HG03159 (cell line): Measurements from ENCODE around the gene DNPH1.

Experiments used
- ATAC-seq: cut with Tn5 transposase; IDR thresholded peaks from one replicate; pipeline ENCODE4 v1.9.1; 2021; ENCODE audit warnings: mild to moderate bottlenecking, moderate library complexity; ENCODE audit not compliant: unreplicated experiment

DNPH1 gene

DNA sequence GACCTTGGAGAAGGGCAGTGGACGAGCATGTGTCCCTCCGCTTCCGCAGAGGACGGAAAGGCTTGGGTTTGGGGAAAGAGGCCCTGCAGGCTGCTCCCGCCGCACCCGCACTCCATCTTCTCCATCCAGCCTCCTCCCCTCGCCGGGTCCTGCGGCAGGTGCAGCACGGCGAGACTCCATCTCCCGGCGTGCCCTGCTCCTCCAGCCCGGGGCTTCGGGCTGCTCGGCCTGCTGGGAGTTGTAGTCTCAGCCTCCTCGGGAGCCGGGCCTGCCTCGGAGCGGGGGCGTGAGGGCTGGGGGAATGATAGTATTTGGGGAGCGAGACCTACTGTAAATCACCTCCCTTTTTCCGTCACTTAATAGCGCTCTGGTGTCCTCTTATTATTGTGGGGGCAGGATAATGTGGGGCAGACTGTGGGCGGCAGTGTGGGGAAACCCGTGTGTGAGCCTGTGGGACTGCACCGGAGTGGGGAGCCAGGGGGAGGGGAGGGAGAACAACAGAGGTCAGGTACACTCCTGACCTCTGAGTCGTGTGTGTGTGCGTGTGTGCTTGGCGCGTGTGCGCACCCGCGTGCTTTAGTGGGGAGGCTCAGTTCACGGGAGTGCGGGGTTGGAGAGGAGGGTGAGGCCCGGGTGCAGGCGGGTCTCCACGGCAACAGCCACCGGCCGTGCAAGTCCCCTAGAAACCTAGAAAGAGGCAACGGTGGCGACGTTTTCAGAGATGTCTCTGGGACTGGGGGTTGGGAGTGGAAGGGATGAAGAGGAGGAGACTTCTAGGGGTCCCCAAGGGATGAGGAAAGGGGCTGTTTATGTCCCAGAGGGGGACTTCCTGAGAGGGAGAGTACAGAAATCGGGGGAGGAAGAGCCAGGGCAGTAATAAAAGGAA is 18.1 kb upstream of the DNPH1 start:
- peak; percentile 89 for ATAC-seq

DNA sequence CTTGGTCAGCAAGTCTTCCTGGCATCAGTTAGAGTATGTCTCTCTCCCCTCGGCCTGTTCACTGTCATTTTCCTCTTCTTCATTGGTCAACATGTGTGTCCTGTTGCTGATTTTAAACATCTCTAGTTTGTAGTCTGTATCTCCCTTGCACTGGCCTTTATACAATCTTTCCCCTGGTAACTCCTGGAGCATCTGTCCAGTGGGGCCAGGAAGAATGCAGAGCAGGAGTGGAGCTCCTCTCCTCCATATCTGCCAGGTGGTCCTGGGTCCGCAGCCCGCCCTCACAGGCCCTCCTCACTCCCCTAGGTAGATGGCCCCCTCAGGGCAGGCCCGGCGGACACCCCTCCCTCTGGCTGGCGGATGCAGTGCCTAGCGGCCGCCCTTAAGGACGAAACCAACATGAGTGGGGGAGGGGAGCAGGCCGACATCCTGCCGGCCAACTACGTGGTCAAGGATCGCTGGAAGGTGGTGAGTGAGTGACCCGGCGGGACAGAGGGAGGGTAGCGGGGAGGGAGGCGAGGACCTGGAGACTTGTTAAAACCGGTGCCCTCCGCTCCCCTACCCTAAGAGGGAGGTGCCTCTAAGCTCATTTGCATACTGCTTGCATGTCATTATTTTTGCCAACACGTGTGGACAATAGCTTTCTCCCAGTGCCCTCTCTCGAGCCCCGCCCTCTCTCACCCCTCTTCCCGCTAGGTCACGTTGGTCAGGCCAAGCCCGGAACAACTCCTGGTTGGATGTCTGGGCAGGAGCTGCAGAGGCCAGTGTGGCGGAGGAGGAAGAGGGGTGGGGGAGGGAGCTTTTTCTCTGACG is 17.2 kb upstream of the DNPH1 start:
- ATAC-seq, result peak; percentile 34

DNA sequence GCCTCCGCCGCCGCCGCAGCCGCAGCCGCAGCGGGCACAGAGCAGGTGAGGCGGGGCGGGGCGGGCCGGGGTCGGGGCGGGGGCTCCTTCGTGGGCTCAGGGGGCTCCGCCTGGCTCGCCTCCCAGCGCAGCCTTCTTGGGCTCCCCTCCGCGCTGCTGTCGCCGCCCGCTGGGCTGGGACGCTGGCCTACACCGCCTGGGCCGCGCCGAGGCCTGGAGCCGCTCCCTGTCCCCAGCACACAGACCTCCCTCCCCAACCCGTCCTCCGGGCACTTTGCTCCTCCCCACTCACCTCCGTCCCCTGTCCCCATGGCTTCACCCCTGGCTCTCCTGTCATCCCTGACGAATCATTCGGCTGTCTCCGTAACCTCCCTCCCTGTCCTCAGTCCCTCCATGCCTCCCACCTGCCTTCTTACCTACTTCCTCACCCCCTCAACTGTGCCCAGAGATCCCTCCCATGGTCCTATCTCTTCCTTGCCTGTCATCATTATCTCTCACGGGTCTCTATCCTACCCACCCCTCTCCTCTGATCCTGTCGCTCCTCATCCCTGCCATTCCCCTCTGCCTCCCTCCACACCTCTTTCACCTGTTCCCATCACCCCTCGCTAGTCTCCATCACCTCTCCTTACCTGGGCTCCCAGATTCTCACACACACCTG is 14.5 kb upstream of the DNPH1 start:
- no peak for ATAC-seq

DNA sequence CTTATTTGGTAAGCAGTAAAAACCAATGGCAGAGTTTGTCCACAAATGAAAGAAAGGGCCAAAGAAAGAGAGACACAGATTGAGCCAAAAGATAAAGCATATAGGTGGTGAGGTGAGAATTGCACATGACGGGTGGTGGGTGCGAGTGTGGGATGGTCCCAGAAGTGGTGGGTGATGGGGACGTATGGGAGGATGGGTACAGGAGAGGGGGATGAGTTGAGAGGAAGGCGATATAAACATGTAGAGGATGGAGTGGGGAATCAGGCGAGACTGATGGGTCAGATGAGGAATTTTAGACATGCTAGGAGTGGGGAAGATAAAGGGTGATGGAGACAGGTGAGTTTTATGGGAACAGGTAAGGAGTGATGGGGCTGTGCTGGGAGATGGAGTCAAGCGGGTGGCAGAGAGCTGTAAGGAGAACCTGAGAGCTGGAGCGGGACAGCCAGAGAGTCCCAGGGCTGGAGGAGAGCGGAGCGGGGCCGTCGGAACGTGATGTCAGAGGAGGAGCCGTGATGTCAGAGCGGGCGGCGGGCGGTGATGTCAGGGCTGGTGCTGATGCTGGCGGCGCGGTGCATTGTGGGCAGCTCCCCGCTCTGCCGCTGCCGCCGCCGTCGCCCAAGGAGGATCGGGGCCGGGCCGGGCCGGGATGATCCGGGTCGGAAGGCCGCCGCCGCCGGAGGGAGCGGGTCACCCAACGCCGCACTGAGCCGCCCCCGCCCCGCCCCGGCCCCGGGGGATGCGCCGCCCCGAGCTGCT is 13.8 kb upstream of the DNPH1 start, which contains the start of gene TTBK1:
Gene TTBK1, plus strand, starts transcription at position 574 of the 756 bp plus-strand sequence. CDS start 3,180 bp downstream, outside the sequence.
- no peak for ATAC-seq

DNA sequence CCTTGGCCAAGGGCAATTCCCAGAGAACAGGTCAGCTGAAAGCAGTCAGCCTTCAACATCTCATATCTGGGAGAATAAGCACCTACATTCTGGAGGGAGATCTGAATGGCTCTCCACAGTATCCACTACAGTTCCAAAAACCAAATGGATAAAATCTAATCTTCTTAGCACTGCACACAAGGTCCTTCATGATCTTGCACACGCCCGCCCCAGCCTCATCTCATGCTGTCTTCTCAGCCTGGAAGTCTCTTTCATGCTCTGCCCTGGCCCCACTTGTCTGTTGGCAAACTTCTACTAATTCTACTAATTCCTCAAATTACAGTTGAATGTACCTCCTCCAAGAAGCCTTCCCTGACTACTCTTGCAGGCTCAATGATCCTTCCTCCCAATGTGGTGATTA is 12.2 kb upstream of the DNPH1 start:
- ATAC-seq, result no peak

DNA sequence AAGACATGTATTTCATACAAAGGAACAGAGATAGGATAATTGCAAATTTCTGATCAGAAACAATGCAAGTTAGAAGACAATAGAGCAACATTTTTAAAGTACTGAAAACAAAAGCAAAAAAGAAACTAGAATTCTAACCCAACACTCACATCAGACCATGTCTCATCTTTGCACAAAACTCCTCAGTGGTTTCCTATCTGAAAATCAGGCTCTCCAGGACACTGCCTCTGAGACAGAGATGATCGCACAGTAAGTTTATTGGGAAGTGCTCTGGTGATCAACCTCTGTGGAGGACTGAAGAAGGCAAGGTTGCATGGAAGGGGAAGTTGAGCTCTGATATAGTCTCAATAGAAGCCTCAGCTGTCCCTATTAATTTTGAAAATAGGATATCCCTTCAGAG is 11.7 kb upstream of the DNPH1 start:
- no peak for ATAC-seq

DNA sequence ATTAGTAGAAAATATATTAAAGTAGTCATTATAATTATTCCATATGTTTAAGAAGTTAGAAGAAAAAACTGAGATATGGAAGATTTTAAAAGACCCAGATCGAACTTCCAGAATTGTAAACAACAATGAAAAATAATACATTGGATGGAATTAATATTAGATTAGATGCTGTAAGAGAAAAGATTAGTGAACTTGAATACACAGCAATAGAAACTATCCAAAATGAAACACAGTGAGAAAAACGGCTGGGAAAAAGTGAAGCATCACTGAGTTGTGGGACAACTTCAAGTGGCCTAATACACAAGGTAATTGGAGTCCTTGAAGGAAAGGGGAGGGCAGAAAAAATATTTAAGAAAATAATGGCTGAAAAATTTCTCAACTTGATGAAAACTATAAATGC is 9.8 kb upstream of the DNPH1 start:
- ATAC-seq, result no peak

DNA sequence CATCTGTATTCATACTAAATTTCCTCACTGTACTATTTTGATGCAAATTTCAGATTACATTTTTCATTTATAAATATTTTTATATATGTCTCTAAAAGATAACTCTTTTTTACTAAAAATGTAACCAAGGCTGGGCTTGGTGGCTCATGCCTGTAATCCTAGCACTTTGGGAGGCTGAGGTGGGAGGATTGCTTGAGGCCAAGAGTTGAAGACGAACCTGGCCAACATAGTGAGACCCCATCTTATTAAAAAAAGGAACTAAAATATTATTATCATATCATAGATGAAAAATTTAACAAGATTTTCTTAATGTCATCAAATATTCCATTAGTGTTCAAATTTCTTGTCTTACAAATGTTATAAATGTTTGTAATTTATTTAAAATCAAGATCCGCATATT is 6.6 kb upstream of the DNPH1 start:
- no peak for ATAC-seq

DNA sequence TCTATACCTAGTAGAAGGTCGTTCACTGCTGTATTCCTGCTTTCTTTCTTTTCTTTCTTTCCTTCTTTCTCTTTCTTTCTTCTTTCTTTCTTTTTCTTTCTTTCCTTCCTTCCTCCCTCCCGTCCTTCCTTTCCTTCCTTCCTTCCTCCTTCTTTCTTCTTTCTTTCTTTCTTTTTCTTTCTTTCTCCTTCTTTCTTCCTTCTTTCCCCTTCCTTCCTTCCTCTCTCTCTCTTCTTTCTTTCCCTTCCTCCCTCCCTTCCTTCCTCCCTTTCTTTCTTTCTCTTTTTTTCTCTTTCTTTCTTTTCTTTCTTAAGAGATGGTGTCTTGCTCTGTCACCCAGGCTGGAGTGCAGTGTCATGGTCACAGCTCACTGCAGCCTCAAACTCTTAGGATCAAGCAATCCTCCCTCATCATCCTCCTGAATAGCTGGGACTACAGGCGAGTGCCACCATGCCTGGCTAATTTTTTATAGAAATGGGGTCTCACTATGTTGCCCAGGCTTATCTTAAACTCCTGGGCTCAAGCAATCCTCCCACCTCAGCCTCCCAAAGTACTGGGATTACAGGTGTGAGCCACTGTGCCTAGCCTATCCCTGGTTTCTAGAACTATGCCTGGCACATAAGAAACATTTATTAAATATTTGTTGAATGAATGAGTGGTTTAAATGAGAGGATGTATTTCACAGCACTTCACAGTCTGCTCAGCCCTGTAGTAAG is 2.6 kb upstream of the DNPH1 start:
- ATAC-seq, result no peak

DNA sequence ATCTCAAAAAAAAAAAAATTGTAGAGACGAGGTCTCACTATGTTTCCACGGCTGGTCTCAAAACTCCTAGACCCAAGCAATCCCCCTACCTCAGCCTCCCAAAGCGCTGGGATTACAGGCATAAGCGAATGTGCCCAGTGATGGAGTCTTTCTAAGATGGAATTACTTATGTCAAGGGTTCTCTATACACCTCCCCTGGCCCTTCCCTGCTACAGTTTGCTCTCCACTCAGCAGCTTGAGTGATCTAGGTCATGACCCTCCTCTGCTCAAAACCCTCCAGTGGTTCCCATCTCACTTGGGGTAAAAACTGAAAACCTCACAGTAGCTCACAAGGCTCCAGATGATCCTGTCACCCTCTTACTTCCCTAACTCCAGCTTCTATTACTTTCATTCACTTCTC is 1.8 kb upstream of the DNPH1 start:
- ATAC-seq, result no peak

DNA sequence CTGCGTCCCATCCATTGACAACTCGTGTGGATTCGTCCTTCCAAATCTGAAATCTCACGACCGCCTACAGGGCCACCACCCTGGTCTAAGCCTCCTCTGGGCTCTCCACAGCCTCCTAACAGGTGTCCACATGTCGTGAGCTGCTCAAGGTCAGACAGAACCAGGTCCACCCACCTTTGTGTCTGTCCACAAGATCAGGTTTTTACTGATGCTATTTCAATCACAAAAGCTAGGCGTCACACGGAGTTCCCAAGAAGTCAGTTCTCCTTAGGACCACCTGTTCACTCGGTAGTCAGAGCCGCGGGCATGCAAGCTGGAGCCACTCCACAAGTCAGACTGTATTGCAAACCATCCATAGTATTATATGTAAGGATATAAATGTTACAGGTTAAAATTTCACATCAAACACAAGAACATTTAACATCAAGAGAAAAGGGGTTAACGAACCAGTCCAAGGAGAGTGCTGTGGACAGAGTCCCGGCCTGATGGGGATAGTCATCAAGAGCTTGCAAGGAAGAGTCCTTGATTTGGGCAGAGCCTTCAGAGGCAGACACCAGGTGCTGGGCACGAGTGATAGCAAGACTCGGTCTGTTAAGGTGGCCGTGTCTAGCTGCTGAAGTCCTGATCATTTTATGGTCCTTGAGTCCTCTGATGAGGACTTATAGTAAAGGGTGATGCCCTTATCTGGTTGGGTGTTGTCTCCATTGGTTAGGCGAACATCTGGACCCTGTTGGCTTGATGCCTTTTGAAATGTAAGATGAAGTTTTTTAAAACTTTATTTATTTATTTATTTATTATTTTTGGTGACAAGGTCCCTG is 731 bp upstream of the DNPH1 start:
- ATAC-seq, result no peak

DNA sequence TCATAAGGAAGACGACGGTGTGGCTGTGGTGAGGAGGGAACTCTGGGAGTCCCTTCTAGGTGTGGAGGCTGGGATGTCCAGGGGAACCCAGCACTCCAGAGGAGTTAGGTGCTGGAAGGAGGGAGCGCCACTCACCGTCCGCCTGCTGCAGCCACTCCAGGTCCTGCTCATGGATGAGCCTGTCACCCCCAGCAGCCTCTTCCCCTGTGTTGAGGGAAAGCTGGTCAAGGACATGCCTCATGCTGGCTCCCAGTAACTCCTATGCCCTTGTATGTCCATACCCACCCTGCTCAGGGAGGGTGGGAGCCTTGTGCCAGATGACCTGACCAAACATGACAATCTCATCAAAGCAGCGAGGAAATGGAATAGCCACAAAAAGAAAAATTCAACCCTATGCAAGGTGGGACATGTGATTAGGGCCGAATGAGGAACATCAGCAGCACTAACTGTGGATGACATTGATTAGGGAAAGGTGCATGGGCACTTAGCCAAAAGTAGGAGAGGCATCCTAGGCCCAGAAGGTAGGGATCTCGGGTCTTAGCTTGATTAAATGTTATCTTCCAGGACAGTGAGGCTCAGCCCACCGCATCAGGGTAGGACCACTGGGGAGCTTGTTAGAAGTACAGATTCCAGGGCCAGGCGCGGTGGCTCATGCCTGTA is 3.0 kb downstream of the DNPH1 start:
- no peak for ATAC-seq

DNA sequence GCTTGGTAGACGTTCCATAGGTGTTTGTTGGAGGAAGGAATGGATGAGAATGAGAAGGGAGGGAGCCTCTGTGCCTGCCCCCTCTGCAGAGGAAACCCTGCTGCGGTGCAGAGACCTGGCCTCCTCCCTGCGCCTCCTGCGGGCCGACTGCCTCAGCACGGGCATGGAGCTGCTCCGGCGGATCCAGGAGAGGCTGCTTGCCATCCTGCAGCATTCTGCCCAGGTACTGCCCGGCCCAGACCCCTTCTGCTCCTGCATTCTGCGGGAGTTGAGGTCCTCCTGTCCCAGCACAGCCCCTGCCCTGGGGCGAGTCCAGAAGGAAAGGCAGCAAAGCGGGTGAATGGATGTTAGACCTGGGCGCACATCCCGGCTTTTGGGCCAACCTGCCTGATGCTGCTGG is 6.1 kb downstream of the DNPH1 start:
- ATAC-seq, result no peak

DNA sequence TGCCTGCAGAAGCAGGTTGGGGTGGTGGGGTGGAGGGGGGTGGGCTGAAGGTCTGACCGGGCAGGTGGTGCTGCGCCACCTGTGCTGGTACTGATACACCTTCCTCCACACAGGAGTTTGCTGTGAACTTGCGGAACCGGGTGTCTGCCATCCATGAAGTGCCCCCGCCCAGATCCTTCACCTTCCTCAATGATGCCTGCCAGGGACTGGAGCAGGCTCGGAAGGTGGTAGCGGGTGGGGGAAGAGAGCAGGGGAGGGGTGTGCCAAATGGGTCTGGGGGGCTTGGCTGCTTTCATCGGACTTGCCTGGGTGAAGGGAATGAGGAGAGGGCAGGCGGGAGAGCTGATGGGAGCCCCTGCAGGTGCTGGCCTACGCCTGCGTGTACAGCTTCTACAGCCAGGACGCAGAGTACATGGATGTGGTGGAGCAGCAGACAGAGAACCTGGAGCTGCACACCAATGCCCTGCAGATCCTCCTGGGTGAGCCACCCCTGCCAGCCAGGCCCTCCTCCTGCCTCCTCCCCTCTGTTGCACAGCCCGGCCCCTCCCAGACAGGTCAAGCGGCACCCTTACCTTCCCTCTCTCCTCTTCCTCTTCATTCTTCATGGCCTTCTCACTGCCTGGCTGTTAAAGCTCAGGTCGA is 6.7 kb downstream of the DNPH1 start:
- ATAC-seq, result no peak

DNA sequence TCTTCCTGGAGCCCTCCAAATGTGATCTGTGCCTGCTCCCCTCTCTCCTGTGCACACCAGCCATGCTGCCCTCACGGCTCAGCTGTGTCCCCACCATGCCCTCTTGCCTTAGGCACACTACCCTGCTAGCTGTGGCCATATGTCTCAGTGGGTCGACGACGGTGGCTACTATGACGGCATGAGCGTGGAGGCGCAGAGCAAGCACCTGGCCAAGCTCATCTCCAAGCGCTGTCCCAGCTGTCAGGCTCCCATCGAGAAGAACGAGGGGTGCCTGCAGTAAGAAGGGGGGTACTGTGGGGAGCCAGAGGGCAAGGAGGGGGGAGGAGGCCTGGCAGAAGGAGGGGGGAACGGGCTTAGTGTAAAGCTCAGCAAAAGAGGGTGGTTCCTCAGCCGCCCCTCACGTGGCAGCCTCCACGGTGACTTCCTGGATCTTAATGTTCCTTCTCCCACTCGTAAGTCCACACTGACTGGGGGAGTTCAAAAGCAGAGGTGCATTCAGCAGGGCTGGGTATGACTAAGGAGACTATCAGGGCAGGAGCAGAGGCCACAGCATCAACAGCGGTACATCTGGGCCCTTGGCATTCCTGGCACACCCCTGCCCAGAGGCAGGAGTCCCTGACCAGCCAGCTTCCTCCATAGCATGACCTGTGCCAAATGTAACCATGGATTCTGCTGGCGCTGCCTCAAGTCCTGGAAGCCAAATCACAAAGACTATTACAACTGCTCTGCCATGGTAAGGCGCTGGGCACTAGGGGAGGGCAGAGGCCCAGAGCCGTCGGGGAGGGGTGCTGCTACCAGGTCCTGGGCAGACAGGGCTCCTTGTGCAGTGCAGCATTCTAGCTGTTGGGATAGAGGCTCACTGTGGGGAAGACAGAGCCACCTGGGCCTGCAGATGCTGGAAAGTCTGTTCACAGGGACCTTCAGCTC is 8.0 kb downstream of the DNPH1 start:
- no peak for ATAC-seq

DNA sequence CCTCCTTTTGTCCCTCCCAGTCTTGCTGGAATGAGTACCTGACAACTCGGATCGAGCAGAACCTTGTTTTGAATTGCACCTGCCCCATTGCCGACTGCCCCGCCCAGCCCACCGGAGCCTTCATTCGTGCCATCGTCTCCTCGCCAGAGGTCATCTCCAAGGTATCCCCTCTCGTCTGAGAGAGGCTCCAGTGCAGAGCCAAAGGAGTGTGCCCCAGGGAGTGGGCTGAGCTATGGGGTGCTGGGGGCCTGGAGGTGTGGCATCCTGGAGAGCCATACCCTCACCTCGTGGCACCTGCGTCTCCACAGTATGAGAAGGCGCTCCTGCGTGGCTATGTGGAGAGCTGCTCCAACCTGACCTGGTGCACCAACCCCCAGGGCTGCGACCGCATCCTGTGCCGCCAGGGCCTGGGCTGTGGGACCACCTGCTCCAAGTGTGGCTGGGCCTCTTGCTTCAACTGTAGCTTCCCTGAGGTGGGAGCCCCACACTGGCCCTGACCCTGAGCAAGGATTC is 8.8 kb downstream of the DNPH1 start:
- no peak for ATAC-seq

DNA sequence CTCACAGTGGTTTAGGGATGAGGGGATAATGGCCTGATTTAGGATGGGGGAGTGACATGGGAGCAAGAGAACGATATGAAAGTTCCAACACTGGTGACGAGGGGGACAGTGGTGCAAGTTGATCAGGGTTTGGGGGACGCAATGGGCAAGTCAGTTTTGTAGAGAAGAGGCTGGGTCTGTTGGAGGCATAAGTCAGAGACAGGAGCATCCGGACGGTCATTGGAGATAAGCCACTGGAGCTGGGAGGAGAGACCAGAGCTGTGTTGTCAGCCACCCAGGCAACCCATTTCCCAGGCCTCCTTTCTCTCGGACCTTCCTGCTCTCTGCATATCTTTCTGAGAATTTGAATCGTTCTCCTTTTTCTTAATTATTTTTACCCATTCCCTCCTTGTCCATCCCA is 9.5 kb downstream of the DNPH1 start:
- no peak for ATAC-seq
